H9 (cell line): ENCODE results near the gene DGKG. TPM values are rescaled to one million over a fixed set of nuclear protein-coding genes. Genes with fewer than 3 reads are reported as not detected.

Experiments
- DNase-seq: peaks from one replicate; pipeline ENCODE4 v3.0.0-alpha.2; 2017
- H2AFZ ChIP-seq: one replicate; pipeline ENCODE4 v1.6.1; 2013; ENCODE audit warnings: mild to moderate bottlenecking, low read length, control low read depth, moderate library complexity
- H2AK5ac ChIP-seq: 2 replicates; pipeline ENCODE4 v1.6.1; 2013; ENCODE audit warnings: low read length, control low read depth, mixed read lengths; ENCODE audit not compliant: insufficient read length
- H2BK120ac ChIP-seq: one replicate; pipeline ENCODE4 v1.6.1; 2013; ENCODE audit warnings: low read depth, mild to moderate bottlenecking, low read length, control low read depth, inconsistent platforms; ENCODE audit not compliant: poor library complexity, severe bottlenecking
- H2BK12ac ChIP-seq: 2 replicates; pipeline ENCODE4 v1.6.1; 2013; ENCODE audit warnings: low read length, control low read depth, mixed read lengths, low read depth; ENCODE audit not compliant: insufficient read length
- H2BK15ac ChIP-seq: 2 replicates; pipeline ENCODE4 v1.6.1; 2013; ENCODE audit warnings: low read depth, low read length, control low read depth
- H2BK20ac ChIP-seq: one replicate; pipeline ENCODE4 v1.6.1; 2013; ENCODE audit warnings: low read depth, mild to moderate bottlenecking, low read length, control low read depth, inconsistent platforms; ENCODE audit not compliant: poor library complexity, severe bottlenecking
- H2BK5ac ChIP-seq: 2 replicates; pipeline ENCODE4 v1.6.1; 2013; ENCODE audit warnings: low read length, control low read depth, mixed read lengths; ENCODE audit not compliant: insufficient read length
- H3K14ac ChIP-seq: 2 replicates; pipeline ENCODE4 v1.6.1; 2013; ENCODE audit warnings: low read length, control low read depth; ENCODE audit not compliant: insufficient read depth
- H3K18ac ChIP-seq: 2 replicates; pipeline ENCODE4 v1.6.1; 2013; ENCODE audit warnings: low read depth, mild to moderate bottlenecking, mixed read lengths, low read length, control low read depth; ENCODE audit not compliant: insufficient read length
- H3K23ac ChIP-seq: 2 replicates; pipeline ENCODE4 v1.6.1; 2013; ENCODE audit warnings: low read length, control low read depth, mixed read lengths, low read depth; ENCODE audit not compliant: insufficient read length
- H3K23me2 ChIP-seq: 2 replicates; pipeline ENCODE4 v1.6.1; 2013; ENCODE audit warnings: low read depth, mild to moderate bottlenecking, mixed read lengths, low read length, control low read depth; ENCODE audit not compliant: insufficient read length, poor library complexity, severe bottlenecking
- H3K27ac ChIP-seq: 2 replicates; pipeline ENCODE4 v1.5.1; 2013; ENCODE audit warnings: low read length, control low read depth, mixed read lengths, low read depth; ENCODE audit not compliant: insufficient read length
- H3K27me3 ChIP-seq: 2 replicates; pipeline ENCODE4 v1.6.1; 2013; ENCODE audit warnings: low read length, control low read depth, inconsistent platforms; ENCODE audit not compliant: insufficient read depth
- H3K4ac ChIP-seq: 2 replicates; pipeline ENCODE4 v1.6.1; 2013; ENCODE audit warnings: low read depth, mild to moderate bottlenecking, control low read depth, inconsistent platforms, low read length, moderate library complexity
- H3K4me1 ChIP-seq: 2 replicates; pipeline ENCODE4 v1.6.1; 2013; ENCODE audit warnings: low read length, control low read depth, inconsistent platforms; ENCODE audit not compliant: insufficient read depth
- H3K4me2 ChIP-seq: 2 replicates; pipeline ENCODE4 v1.6.1; 2013; ENCODE audit warnings: low read length, control low read depth, mixed read lengths; ENCODE audit not compliant: insufficient read length, insufficient read depth
- H3K56ac ChIP-seq: 2 replicates; pipeline ENCODE4 v1.6.1; 2013; ENCODE audit warnings: low read depth, mild to moderate bottlenecking, mixed read lengths, low read length, control low read depth; ENCODE audit not compliant: insufficient read length
- H3K79me1 ChIP-seq: 2 replicates; pipeline ENCODE4 v1.6.1; 2013; ENCODE audit warnings: low read depth, mild to moderate bottlenecking, moderate library complexity, low read length, control low read depth, inconsistent platforms; ENCODE audit not compliant: insufficient read depth, poor library complexity, severe bottlenecking
- H3K79me2 ChIP-seq: 2 replicates; pipeline ENCODE4 v1.6.1; 2013; ENCODE audit warnings: low read length, control low read depth, inconsistent platforms; ENCODE audit not compliant: insufficient read depth
- H3K9ac ChIP-seq: 2 replicates; pipeline ENCODE4 v1.6.1; 2013; ENCODE audit warnings: low read length, control low read depth, mixed read lengths; ENCODE audit not compliant: insufficient read length; ENCODE audit errors: extremely low read depth
- H3K9me3 ChIP-seq: one replicate; pipeline ENCODE4 v1.6.1; 2013; ENCODE audit warnings: low read depth, low read length, inconsistent platforms; ENCODE audit not compliant: control insufficient read depth
- H3T11ph ChIP-seq: one replicate; pipeline ENCODE4 v1.6.1; 2013; ENCODE audit warnings: mild to moderate bottlenecking, low read length, control low read depth, inconsistent platforms
- H4K20me1 ChIP-seq: one replicate; pipeline ENCODE4 v1.6.1; 2013; ENCODE audit not compliant: control insufficient read depth, insufficient read length, insufficient read depth
- H4K5ac ChIP-seq: 2 replicates; pipeline ENCODE4 v1.6.1; 2013; ENCODE audit warnings: low read depth, mild to moderate bottlenecking, mixed read lengths, low read length, control low read depth; ENCODE audit not compliant: insufficient read length
- H4K8ac ChIP-seq: replicated peaks from 2 replicates; pipeline ENCODE4 v1.6.1; 2013; ENCODE audit warnings: low read length, control low read depth, mixed read lengths, low read depth; ENCODE audit not compliant: insufficient read length
- H4K91ac ChIP-seq: 2 replicates; pipeline ENCODE4 v1.6.1; 2013; ENCODE audit warnings: low read depth, mild to moderate bottlenecking, moderate library complexity, mixed read lengths, low read length, control low read depth; ENCODE audit not compliant: insufficient read length
- H3K27ac Mint-ChIP-seq, 3 experiments: 2 replicates in 2 of 3; 3 replicates in 1 of 3; pipeline ENCODE4 v1.8.0; 2020 to 2021; ENCODE audit warnings: mixed read lengths in 3 of 3, mild to moderate bottlenecking in 1 of 3, moderate library complexity in 1 of 3
- H3K27me3 Mint-ChIP-seq: 2 replicates; pipeline ENCODE4 v1.8.0; 2021; ENCODE audit warnings: low read depth, mild to moderate bottlenecking, moderate library complexity, mixed read lengths
- H3K36me3 Mint-ChIP-seq, 3 experiments: 2 replicates in 2 of 3; 3 replicates in 1 of 3; pipeline ENCODE4 v1.8.0; 2020 to 2021; ENCODE audit warnings: low read depth in 3 of 3, mixed read lengths in 3 of 3; ENCODE audit not compliant: insufficient read depth in 1 of 3
- H3K4me1 Mint-ChIP-seq, 2 experiments: 2 replicates each; pipeline ENCODE4 v1.8.0; 2020; ENCODE audit warnings: mixed read lengths in 2 of 2
- H3K4me3 Mint-ChIP-seq, 2 experiments: 2 replicates in 1 of 2; 3 replicates in 1 of 2; pipeline ENCODE4 v1.8.0; 2020 to 2021; ENCODE audit warnings: mild to moderate bottlenecking in 2 of 2, mixed read lengths in 2 of 2, moderate library complexity in 1 of 2
- H3K9me3 Mint-ChIP-seq, 2 experiments: 2 replicates in 1 of 2; 3 replicates in 1 of 2; pipeline ENCODE4 v1.8.0; 2020; ENCODE audit warnings: mild to moderate bottlenecking in 2 of 2, mixed read lengths in 2 of 2, moderate library complexity in 1 of 2
- WGBS: extraction: QIAGEN DNeasy Blood & Tissue Kit; methylation state at CpG from one replicate; pipeline ENCODE4 v1.1.7; 2013; ENCODE audit warnings: missing lambda C conversion rate, low lambda C conversion rate, mixed read lengths; ENCODE audit not compliant: insufficient read length; ENCODE audit errors: extremely low coverage; 5-methylcytosine and 5-hydroxymethylcytosine counted together
- total RNA-seq: library from RNA; stranded (reverse); gene quantifications from 2 replicates; pipeline ENCODE4 v1.2.1, GENCODE V29; 2021
- TF ChIP-seq, protein P1 (sequence below): fragments of 200-600 bp; sonication (generic); conservative IDR thresholded peaks from 3 replicates; pipeline ENCODE4 v1.8.0; 2021; ENCODE audit warnings: antibody characterized with exemption, mild to moderate bottlenecking

DGKG gene
- total RNA-seq, 1 experiment from 2014 or later = not detected

DNA sequence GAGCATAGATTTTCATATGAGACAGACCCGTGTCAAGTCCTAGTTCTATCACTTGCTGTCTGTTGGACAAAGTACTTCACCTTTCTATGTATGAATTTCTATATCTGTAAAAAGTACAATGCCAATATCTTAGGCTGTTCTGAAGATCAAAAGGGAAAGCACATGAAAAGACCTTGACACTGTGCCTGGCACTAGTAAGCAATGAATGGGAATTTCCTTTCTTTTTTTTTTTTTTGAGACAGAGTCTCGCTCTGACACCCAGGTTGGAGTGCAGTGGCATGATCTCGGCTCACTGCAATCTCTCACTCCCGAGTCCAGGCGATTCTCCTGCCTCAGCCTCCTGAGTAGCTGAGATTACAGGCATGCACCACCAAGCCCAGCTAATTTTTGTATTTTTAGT lies 217.8 kb downstream of the DGKG start:
- Histone ChIP-seq H3K27me3 (no peaks in the 10 kb centered on the region), H2BK5ac (no peak overlapping the region), H3K23me2 (no peaks in the 10 kb centered on the region), H3K4ac (no peak overlapping the region), H4K20me1 (no peaks in the 10 kb centered on the region), H3K79me1 (no peaks in the 10 kb centered on the region), H3T11ph (no peak overlapping the region), H2AFZ (no peak overlapping the region), H3K56ac (no peak overlapping the region), H2BK120ac (no peak overlapping the region), H3K79me2 (no peaks in the 10 kb centered on the region), H3K4me1 (no peaks in the 10 kb centered on the region), H3K14ac (no peak overlapping the region), H2BK15ac (no peak overlapping the region), H2BK20ac (no peak overlapping the region), H2AK5ac (no peak overlapping the region), H4K8ac (no peak overlapping the region), H4K5ac (no peak overlapping the region), H3K4me2 (no peak overlapping the region), H3K23ac (no peak overlapping the region), H2BK12ac (no peak overlapping the region), H3K27ac (no peak overlapping the region), H4K91ac (no peak overlapping the region), H3K9ac (no peak overlapping the region), H3K18ac (no peak overlapping the region), H3K9me3 (no peaks in the 10 kb centered on the region)
- peaks cover 64% of the 10 kb centered on the region for H3K27me3 Mint-ChIP-seq
- no peak for DNase-seq
- no peak overlapping the region for H3K4me3 Mint-ChIP-seq
- H3K9me3 Mint-ChIP-seq = no peaks in the 10 kb centered on the region
- no CpG with 5 or more reads among the region's 5 CpGs for WGBS
- TF ChIP-seq, protein P1, sequence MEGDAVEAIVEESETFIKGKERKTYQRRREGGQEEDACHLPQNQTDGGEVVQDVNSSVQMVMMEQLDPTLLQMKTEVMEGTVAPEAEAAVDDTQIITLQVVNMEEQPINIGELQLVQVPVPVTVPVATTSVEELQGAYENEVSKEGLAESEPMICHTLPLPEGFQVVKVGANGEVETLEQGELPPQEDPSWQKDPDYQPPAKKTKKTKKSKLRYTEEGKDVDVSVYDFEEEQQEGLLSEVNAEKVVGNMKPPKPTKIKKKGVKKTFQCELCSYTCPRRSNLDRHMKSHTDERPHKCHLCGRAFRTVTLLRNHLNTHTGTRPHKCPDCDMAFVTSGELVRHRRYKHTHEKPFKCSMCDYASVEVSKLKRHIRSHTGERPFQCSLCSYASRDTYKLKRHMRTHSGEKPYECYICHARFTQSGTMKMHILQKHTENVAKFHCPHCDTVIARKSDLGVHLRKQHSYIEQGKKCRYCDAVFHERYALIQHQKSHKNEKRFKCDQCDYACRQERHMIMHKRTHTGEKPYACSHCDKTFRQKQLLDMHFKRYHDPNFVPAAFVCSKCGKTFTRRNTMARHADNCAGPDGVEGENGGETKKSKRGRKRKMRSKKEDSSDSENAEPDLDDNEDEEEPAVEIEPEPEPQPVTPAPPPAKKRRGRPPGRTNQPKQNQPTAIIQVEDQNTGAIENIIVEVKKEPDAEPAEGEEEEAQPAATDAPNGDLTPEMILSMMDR = no peak
- no peaks in the 10 kb centered on the region for H3K36me3 Mint-ChIP-seq
- H3K27ac Mint-ChIP-seq = no peak overlapping the region
- H3K4me1 Mint-ChIP-seq = peaks cover 0 to 9% of the 10 kb centered on the region in 2 experiments; a peak in 2 of 4 replicates
